BLaER1 (cell line): ENCODE results near the gene U2AF1L4.
A peak's percentile ranks its signal among the peaks of the same experiment; 100 is the strongest.
"Not testable (repeated sequence)": the region's sequence is repeated elsewhere in the genome, so short reads cannot be mapped to it uniquely, and the experiment has no call there.

Experiments
- H3K27ac ChIP-seq: shearing (Covaris generic); formaldehyde crosslinking; 2 replicates; pipeline ENCODE4 v1.8.1; 2022
- H3K27me3 ChIP-seq: shearing (Covaris generic); formaldehyde crosslinking; 2 replicates; pipeline ENCODE4 v1.8.1; 2022
- H3K36me3 ChIP-seq: shearing (Covaris generic); formaldehyde crosslinking; 2 replicates; pipeline ENCODE4 v1.8.1; 2022
- H3K4me1 ChIP-seq: shearing (Covaris generic); formaldehyde crosslinking; 2 replicates; pipeline ENCODE4 v1.8.1; 2022
- H3K4me2 ChIP-seq: shearing (Covaris generic); formaldehyde crosslinking; 2 replicates; pipeline ENCODE4 v1.8.1; 2022
- H3K4me3 ChIP-seq: shearing (Covaris generic); formaldehyde crosslinking; 2 replicates; pipeline ENCODE4 v1.8.1; 2022
- H3K9ac ChIP-seq: shearing (Covaris generic); formaldehyde crosslinking; 2 replicates; pipeline ENCODE4 v1.8.1; 2022
- H3K9me3 ChIP-seq: shearing (Covaris generic); formaldehyde crosslinking; 2 replicates; pipeline ENCODE4 v1.8.1; 2022
- H4K20me1 ChIP-seq: shearing (Covaris generic); formaldehyde crosslinking; 2 replicates; pipeline ENCODE4 v1.8.1; 2022
- Cebpa-rat ChIP-seq: shearing (Covaris generic); IDR thresholded peaks from 2 replicates; pipeline ENCODE4 v1.8.1; 2022

The U2AF1L4 gene

GRCh38 chr19:35774274-35775045 lies 29.2 kb upstream of the U2AF1L4 start:
- no peak overlapping the region for H3K27ac ChIP-seq

GRCh38 chr19:35773020-35773806 lies 28.0 kb upstream of the U2AF1L4 start:
- Histone ChIP-seq H3K4me2 (no peak overlapping the region), H3K9ac (no peak overlapping the region), H4K20me1 (peaks cover 21% of the 10 kb centered on the region), H3K4me1 (peaks cover 43% of the 10 kb centered on the region), H3K27me3 (no peaks in the 10 kb centered on the region), H3K27ac (no peak overlapping the region), H3K36me3 (peaks cover 9% of the 10 kb centered on the region), H3K9me3 (no peaks in the 10 kb centered on the region), H3K4me3 (no peak overlapping the region)
- no peak for TF ChIP-seq Cebpa-rat

More at GRCh38 chr19:35774274-35775045, 29.2 kb upstream of the U2AF1L4 start:
- H3K27me3 ChIP-seq = no peaks in the 10 kb centered on the region
- H3K36me3 ChIP-seq = peaks cover 22% of the 10 kb centered on the region
- peak overlapping the region; percentile 77 for H3K4me2 ChIP-seq
- TF ChIP-seq Cebpa-rat = no peak
- peak overlapping the region; percentile 75 for H3K4me3 ChIP-seq
- no peak overlapping the region for H3K9ac ChIP-seq
- H3K4me1 ChIP-seq = peaks cover 30% of the 10 kb centered on the region
- H4K20me1 ChIP-seq = peaks cover 29% of the 10 kb centered on the region
- no peaks in the 10 kb centered on the region for H3K9me3 ChIP-seq

GRCh38 chr19:35772362-35772761 lies 27.1 kb upstream of the U2AF1L4 start:
- H3K4me2 ChIP-seq, H3K27me3 ChIP-seq, H3K27ac ChIP-seq, H3K9ac ChIP-seq, H3K4me3 ChIP-seq, H3K9me3 ChIP-seq, H3K36me3 ChIP-seq: not testable (repeated sequence)
- peaks cover 13% of the 10 kb centered on the region for H4K20me1 ChIP-seq
- H3K4me1 ChIP-seq = peaks cover 46% of the 10 kb centered on the region

GRCh38 chr19:35768082-35768421 lies 22.8 kb upstream of the U2AF1L4 start:
- no peaks in the 10 kb centered on the region for H3K9me3 ChIP-seq
- H3K36me3 ChIP-seq = peaks cover 33% of the 10 kb centered on the region
- no peaks in the 10 kb centered on the region for H4K20me1 ChIP-seq
- H3K4me3 ChIP-seq = peak overlapping the region; percentile 51
- no peak for TF ChIP-seq Cebpa-rat
- H3K9ac ChIP-seq = peak overlapping the region; percentile 55
- peak overlapping the region; percentile 96 for H3K4me2 ChIP-seq
- peak overlapping the region; percentile 67 for H3K27ac ChIP-seq
- H3K4me1 ChIP-seq = peaks cover 39% of the 10 kb centered on the region
- no peaks in the 10 kb centered on the region for H3K27me3 ChIP-seq

- Histone ChIP-seq H4K20me1 (no peaks in the 10 kb centered on the region), H3K36me3 (peaks cover 39% of the 10 kb centered on the region), H3K27ac (peak overlapping the region; percentile 87), H3K4me3 (peak overlapping the region; percentile 51), H3K27me3 (no peaks in the 10 kb centered on the region), H3K4me1 (peaks cover 39% of the 10 kb centered on the region), H3K9me3 (no peaks in the 10 kb centered on the region), H3K4me2 (peak overlapping the region; percentile 96), H3K9ac (peak overlapping the region; percentile 66)
- TF ChIP-seq Cebpa-rat = no peak
These were observed 22.3 kb upstream of the U2AF1L4 start for GRCh38 chr19:35767288-35768081.

- Histone ChIP-seq H3K36me3 (peaks cover 47% of the 10 kb centered on the region), H3K9me3 (no peaks in the 10 kb centered on the region), H3K27me3 (no peaks in the 10 kb centered on the region), H3K27ac (peak overlapping the region; percentile 87), H4K20me1 (no peaks in the 10 kb centered on the region), H3K4me2 (peak overlapping the region; percentile 96), H3K4me3 (no peak overlapping the region), H3K4me1 (peaks cover 39% of the 10 kb centered on the region), H3K9ac (peak overlapping the region; percentile 66; the same call in 1 of the 2 replicates)
- no peak for TF ChIP-seq Cebpa-rat
These were observed 21.4 kb upstream of the U2AF1L4 start for GRCh38 chr19:35766571-35767104.

GRCh38 chr19:35764432-35765315 lies 19.5 kb upstream of the U2AF1L4 start:
- H3K4me1 ChIP-seq = peaks cover 41% of the 10 kb centered on the region
- H3K4me3 ChIP-seq = no peak overlapping the region
- no peak overlapping the region for H3K27ac ChIP-seq
- peaks cover 67% of the 10 kb centered on the region for H3K36me3 ChIP-seq
- no peaks in the 10 kb centered on the region for H3K27me3 ChIP-seq
- H3K4me2 ChIP-seq = no peak overlapping the region
- H4K20me1 ChIP-seq = peaks cover 3% of the 10 kb centered on the region; the same call in 1 of the 2 replicates
- no peak overlapping the region for H3K9ac ChIP-seq
- no peak for TF ChIP-seq Cebpa-rat
- no peaks in the 10 kb centered on the region for H3K9me3 ChIP-seq

- no peaks in the 10 kb centered on the region for H3K27me3 ChIP-seq
- H3K4me2 ChIP-seq = no peak overlapping the region
- H3K4me1 ChIP-seq = peaks cover 27% of the 10 kb centered on the region
- no peak for TF ChIP-seq Cebpa-rat
- no peaks in the 10 kb centered on the region for H3K9me3 ChIP-seq
- peaks cover 63% of the 10 kb centered on the region for H3K36me3 ChIP-seq
- H3K9ac ChIP-seq = no peak overlapping the region
- no peak overlapping the region for H3K27ac ChIP-seq
- H4K20me1 ChIP-seq = peaks cover 11% of the 10 kb centered on the region
- H3K4me3 ChIP-seq = no peak overlapping the region
These were observed 15.6 kb upstream of the U2AF1L4 start for GRCh38 chr19:35760711-35761349.
